ENCODE results near the gene PCDH9.

DNA sequence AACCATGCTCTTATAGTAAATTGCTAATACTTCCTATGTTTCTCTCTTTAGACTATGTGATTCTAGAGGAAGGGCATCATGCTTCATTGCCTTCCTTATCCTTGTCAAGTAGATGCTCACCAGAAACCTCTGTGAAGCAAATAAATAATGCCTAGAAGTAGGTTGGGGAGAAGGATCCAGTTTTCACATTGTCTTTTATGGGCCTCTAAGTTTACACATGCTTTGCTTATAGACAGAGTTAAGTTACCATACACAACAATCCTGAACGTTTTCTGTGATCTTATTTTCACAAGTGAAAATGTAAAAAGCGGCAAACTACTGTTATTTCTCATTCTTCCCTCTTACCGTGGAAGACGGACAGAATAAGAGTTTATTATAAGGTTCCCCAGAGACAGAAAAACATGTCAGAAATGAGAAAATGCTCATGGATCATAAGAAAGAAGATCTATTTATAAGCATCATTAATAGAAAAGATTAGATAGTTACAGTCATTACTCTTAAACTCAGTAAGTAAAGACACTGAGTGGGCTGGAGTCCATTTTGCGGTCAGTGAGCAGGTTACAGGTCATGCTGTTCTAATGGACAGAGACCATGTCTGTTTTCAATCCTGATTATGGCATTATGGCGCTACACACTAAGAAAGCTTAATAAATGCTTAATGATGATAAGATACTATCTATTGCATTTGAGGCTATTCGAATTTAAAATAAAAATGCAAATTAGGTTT lies 723.9 kb downstream of the PCDH9 start:
- TF ChIP-seq CTCF (IDR thresholded peaks at IDR 0.05) (no peak), POLR2A (IDR thresholded peaks at IDR 0.05) (no peak), EP300 (IDR thresholded peaks at IDR 0.05; ENCODE audit: low read depth) (no peak)
